ENCODE measurements around the gene RTN4.
"Not testable (repeated sequence)": the region's sequence is repeated elsewhere in the genome, so short reads cannot be mapped to it uniquely, and the experiment has no call there.

RTN4 gene

DNA sequence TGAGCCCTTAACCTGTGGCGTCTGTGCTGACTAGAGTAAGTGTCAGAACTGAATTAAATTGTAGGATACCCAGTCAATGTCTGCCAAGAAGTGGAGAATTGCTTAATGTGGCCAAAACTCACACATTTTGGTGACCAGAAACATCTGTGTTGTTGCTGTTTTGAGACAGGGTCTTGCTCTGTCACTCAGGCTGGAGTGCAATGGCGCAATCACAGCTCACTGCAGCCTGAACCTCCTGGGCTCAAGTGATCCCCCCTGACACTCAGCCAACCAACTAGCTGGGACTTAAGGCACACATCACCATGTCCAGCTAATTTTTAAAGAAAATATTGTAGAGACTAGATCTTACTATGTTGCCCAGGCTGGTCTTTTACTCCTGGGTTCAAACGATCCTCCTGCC, 34.4 kb upstream of the RTN4 start:
- Histone ChIP-seq H3K4me1 (ENCODE audit: insufficient read depth, low read length) (no peaks in the 10 kb centered on the region), H3K36me3 (ENCODE audit: insufficient read depth, low read length) (no peaks in the 10 kb centered on the region), H3K9ac (ENCODE audit: low read depth, low read length) (no peak overlapping the region), H3K9me3 (ENCODE audit: control insufficient read depth, insufficient read depth, low read length) (no peaks in the 10 kb centered on the region)

DNA sequence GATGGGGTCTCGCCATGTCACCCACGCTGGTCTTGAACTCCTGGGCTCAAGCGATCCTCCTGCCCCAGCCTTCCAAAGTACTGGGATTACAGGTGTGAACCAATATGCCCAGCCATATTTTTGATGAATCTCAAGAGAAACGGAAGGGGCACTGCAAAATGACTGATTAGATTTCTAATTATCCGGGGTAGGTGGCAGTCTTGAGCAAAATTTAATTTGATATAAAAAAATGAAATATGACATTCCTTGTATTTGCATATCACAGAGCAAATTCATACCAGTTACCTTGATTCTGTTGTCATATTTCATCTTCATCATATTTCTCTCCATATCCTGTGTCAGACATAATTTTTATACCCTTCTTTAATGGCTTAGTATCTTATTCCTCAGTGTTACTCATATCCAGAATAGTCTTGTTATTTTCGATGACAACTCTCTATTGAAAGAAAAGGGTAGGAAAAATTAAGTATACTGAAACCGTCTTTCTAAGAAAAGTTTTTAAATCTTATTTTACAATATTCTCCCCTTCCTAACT, 30.0 kb upstream of the RTN4 start:
- Histone ChIP-seq H3K36me3 (ENCODE audit: insufficient read depth, low read length) (no peaks in the 10 kb centered on the region), H3K9ac (ENCODE audit: low read depth, low read length) (no peak overlapping the region), H3K9me3 (ENCODE audit: control insufficient read depth, insufficient read depth, low read length) (no peaks in the 10 kb centered on the region), H3K4me1 (ENCODE audit: insufficient read depth, low read length) (no peaks in the 10 kb centered on the region)

DNA sequence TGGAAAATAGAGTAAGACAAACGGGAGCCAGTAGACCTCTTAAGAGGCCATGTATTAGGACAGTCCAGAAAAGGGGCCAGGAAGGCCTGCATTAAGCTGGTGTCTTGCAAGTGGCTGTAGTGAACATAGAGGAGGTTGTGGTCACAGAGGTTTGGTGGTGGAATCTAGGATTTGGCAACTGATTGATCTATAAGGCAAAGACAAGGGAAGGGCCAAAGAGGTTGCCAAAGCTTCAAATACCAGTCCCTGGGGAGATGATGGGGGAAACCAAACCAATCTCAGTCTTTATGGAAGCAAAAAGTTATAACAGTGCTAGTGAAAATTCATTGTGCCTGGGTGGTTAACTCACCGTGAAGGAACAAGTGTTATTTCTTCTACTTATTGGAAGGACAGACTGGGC, 28.7 kb upstream of the RTN4 start:
- H3K4me1 ChIP-seq (ENCODE audit: insufficient read depth, low read length), result no peaks in the 10 kb centered on the region
- H3K9ac ChIP-seq (ENCODE audit: low read depth, low read length), result no peak overlapping the region
- H3K9me3 ChIP-seq (ENCODE audit: control insufficient read depth, insufficient read depth, low read length), result no peaks in the 10 kb centered on the region
- no peaks in the 10 kb centered on the region for H3K36me3 ChIP-seq (ENCODE audit: insufficient read depth, low read length)

DNA sequence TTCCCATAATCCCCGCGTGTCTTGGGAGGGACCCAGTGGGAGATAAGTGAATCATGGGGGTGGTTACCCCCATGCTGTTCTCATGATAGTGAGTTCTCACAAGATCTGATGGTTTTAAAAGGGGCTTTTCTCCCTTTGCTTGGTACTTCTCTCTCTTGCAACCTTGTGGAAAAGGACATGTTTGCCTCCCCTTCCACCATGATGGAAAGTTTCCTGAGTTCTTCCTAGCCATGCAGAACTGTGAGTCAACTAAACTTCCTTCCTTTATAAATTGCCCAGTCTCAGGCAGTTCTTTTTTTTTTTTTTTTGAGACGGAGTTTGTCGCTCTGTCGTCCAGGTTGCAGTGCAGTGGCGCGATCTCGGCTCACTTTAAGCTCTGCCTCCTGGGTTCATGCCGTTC, 26.5 kb upstream of the RTN4 start:
- Histone ChIP-seq H3K36me3 (ENCODE audit: insufficient read depth, low read length) (no peaks in the 10 kb centered on the region), H3K9ac (ENCODE audit: low read depth, low read length) (no peak overlapping the region), H3K4me1 (ENCODE audit: insufficient read depth, low read length) (no peaks in the 10 kb centered on the region), H3K9me3 (ENCODE audit: control insufficient read depth, insufficient read depth, low read length) (no peaks in the 10 kb centered on the region)

DNA sequence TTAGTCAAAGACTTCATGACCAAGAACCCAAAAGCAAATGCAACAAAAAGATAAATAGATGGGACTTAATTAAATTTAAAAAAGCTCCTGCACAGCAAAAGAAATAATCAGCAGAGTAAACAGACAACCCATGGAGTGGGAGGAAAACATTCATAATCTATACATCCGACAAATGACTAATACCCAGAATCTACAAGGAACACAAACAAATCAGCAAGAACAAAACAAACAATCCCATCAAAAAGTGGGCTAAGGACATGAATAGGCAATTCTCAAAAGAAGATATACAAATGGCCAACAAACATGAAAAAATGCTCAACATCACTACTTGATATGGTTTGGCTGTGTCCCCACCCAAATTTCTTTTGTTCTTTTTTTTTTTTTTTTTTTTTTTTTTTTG, 25.8 kb upstream of the RTN4 start:
- H3K9ac ChIP-seq (ENCODE audit: low read depth, low read length); H3K4me1 ChIP-seq (ENCODE audit: insufficient read depth, low read length); H3K36me3 ChIP-seq (ENCODE audit: insufficient read depth, low read length); H3K9me3 ChIP-seq (ENCODE audit: control insufficient read depth, insufficient read depth, low read length): not testable (repeated sequence)

DNA sequence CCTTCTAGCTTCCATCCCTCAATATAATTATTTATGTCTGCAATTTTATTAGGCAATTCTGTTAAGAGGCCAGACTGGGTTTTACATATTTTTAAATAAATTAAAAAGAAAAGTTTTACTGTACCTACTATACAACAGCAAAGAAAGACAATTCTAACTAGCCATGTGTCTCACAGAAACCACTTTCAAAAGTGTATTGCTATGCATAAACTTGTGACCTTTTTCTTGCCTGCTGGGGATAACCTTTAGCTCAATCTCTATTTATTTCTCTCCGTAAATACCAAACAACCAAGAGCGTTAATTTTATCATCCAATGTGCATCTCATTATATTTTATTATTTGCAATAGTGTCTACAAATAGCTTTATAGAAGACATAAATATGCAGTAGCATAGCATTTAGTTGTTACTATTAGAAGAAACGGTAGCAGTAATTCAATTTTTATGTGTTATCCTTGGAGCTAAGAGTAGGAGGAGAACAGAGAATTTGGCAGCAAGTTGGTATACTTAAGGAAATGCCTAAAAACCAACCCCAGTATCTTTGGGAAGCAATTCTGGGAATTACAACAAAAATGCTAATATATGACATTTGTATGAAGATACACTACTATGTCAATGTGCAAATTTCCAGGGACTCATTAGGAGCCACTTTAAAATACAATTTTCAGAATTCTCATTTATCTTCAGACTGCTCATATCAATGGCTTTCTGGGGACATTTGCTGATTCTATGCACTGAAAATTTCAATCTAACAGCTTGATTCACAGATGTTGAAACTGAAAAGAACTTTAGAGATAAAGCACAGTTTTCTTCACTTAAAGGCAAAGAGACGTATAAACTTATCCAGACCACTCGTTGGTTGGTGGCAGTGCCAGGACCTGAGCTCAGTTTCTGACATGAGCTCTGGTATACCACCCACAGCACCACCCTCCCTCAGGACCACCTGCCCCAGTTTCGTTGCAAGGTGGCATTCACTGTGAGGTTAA, 23.0 kb upstream of the RTN4 start:
- no peaks in the 10 kb centered on the region for H3K36me3 ChIP-seq (ENCODE audit: insufficient read depth, low read length)
- H3K9me3 ChIP-seq (ENCODE audit: control insufficient read depth, insufficient read depth, low read length), result no peaks in the 10 kb centered on the region
- H3K4me1 ChIP-seq (ENCODE audit: insufficient read depth, low read length), result no peaks in the 10 kb centered on the region
- no peak overlapping the region for H3K9ac ChIP-seq (ENCODE audit: low read depth, low read length)

DNA sequence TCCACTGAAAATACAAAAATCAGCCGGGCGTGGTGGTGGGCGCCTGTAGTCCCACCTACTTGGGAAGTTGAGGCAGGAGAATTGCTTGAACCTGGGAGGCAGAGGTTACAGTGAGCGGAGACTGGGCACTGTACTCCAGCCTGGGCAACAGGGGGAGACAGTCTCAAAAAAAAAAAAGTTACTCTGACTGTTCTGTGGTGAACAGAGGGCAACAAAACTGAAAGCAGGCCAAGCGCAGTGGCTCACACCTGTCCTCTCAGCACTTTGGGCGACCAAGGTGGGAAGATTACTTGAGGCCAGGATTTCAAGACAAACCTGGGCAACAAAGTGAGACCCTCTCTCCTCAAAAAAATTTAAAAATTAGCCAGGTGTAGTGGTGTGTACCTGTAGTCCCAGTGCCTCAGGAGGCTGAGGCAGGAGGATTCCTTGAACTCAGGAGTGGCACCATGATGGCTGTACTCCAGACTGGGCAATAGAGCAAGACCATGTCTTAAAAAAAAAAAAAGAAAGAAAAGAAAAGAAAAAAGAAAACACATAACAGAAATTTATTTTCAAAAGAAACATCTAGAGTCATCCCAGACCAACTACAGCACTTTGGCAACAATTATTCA, 13.6 kb upstream of the RTN4 start:
- Histone ChIP-seq H3K9ac (ENCODE audit: low read depth, low read length) (no peak overlapping the region), H3K9me3 (ENCODE audit: control insufficient read depth, insufficient read depth, low read length) (no peaks in the 10 kb centered on the region)

DNA sequence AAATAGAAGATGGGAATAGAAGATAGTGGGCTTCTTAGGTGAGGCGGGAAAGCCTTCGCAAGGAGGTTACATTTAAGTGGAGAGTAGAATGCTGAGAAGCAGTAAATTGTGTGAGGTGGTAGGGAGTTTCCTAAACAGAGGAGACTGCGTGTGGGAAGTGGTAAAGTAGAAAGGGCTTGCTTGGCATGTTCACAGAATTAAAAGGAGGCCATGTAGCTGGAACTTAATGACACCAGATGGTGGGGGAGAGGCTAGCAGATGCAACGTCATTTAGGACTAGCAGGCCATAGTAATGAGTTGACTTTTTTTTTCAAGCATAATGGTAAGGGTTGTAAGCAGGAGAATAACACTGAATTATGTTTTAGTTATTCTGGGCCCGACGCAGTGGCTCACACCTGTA, 13.0 kb upstream of the RTN4 start:
- no peak overlapping the region for H3K9ac ChIP-seq (ENCODE audit: low read depth, low read length)
- no peaks in the 10 kb centered on the region; the same call in 1 of the 2 replicates for H3K9me3 ChIP-seq (ENCODE audit: control insufficient read depth, insufficient read depth, low read length)
- no peaks in the 10 kb centered on the region for H3K36me3 ChIP-seq (ENCODE audit: insufficient read depth, low read length)
- H3K4me1 ChIP-seq (ENCODE audit: insufficient read depth, low read length), result no peaks in the 10 kb centered on the region

More for the DNA sequence above, 13.6 kb upstream of the RTN4 start:
- Histone ChIP-seq H3K36me3 (ENCODE audit: insufficient read depth, low read length) (no peaks in the 10 kb centered on the region), H3K4me1 (ENCODE audit: insufficient read depth, low read length) (no peaks in the 10 kb centered on the region)

DNA sequence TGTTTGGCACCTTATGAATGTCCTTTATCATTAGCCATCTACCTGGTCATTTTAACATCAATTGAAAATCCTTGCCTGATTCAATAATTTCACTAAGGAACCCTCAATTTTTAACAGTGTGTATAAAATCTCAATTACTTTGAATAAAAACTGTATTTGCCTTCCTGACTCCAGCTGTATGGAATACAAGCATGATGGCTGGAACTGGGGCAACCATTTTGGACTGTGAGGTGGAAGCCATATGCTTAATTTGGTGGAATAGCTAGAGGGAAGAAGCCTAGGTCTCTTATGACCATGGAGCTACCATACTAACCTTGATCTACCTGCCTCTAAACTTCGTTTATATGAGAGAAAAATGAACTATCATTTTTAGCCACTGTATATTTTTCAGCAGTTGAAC, 12.5 kb upstream of the RTN4 start:
- Histone ChIP-seq H3K4me1 (ENCODE audit: insufficient read depth, low read length) (no peaks in the 10 kb centered on the region), H3K9ac (ENCODE audit: low read depth, low read length) (no peak overlapping the region), H3K9me3 (ENCODE audit: control insufficient read depth, insufficient read depth, low read length) (no peaks in the 10 kb centered on the region; the same call in 1 of the 2 replicates), H3K36me3 (ENCODE audit: insufficient read depth, low read length) (no peaks in the 10 kb centered on the region)

DNA sequence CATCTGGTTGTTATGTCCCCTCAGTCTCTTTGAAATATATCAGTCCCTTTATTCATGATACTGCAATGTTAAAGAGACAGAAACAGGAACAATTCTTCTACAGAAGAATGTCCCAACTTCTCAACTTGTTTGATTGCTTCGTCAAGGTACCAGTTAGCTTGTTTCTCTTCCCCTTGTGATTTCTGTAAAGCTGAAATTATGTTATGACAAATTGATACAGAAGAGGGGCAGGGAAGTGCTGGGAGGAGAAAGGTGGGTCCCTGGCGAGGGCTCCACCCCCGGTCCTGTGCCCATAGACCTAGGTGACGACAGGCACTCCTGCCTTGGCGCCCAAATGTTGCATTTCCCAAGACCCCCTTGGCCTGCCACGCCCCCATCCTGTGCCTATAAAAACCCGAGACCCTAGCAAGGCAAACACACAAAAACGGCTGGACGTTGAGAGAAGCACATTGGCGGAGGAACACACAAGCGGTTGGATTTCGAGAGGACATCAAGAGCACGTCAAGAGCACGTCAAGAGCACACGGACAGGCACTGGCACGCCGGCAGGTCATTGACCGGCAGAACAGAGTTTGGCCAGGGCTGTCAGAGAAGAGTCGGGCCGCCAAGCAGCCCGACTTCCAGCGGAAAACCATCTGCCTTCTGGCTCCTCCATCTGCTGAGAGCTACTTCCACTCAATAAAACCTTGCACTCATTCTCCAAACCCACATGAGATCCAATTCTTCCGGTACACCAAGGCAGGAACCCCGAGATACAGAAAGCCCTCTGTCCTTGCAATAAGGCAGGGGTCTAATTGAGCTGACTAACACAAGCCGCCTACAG, 11.5 kb upstream of the RTN4 start:
- no peaks in the 10 kb centered on the region; the same call in none of the 2 replicates for H3K4me1 ChIP-seq (ENCODE audit: insufficient read depth, low read length)
- H3K9me3 ChIP-seq (ENCODE audit: control insufficient read depth, insufficient read depth, low read length), result no peaks in the 10 kb centered on the region; the same call in 1 of the 2 replicates
- H3K36me3 ChIP-seq (ENCODE audit: insufficient read depth, low read length), result no peaks in the 10 kb centered on the region
- H3K9ac ChIP-seq (ENCODE audit: low read depth, low read length), result no peak overlapping the region

DNA sequence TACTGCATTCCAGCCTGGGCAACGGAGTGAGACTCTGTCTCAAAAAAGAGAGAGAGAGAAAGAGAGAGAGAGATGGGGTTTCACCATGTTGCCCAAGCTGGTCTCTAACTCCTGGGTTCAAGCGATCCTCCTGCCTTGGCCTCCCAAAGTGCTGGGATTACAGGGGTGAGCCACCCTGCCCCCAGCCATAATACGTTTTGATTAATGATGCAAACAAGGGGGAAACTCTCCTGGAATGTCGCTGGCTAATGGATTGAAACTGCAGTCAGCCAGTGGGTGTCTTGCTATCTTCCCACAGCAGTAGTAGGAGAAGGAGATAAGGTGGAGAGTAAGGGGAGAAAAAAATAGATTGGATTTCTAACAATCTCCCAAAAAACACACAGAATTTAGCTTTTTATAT, 9.5 kb upstream of the RTN4 start:
- Histone ChIP-seq H3K36me3 (ENCODE audit: insufficient read depth, low read length) (no peaks in the 10 kb centered on the region), H3K9me3 (ENCODE audit: control insufficient read depth, insufficient read depth, low read length) (no peaks in the 10 kb centered on the region; the same call in 1 of the 2 replicates), H3K9ac (ENCODE audit: low read depth, low read length) (no peak overlapping the region), H3K4me1 (ENCODE audit: insufficient read depth, low read length) (peaks cover 6% of the 10 kb centered on the region)

DNA sequence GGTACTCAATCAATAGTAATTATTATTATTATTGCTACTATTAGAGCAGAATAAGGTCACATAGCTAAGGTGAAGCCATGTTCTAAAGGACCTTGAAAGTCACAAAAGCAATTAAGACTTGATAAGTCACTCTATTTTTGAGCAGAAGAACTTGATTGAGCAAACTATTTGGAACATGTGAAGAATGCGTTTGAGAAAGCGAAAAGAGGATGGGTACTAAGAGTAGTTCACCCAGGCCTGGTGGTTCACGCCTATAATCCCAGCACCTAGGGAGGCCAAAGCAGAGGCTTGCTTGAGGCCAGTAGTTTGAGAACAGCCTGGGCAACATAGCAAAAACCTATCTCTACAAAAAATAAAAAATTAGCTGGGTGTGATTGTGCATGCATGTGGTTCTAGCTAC, 7.2 kb upstream of the RTN4 start:
- Histone ChIP-seq H3K9me3 (ENCODE audit: control insufficient read depth, insufficient read depth, low read length) (no peaks in the 10 kb centered on the region; the same call in 1 of the 2 replicates), H3K36me3 (ENCODE audit: insufficient read depth, low read length) (no peaks in the 10 kb centered on the region)

DNA sequence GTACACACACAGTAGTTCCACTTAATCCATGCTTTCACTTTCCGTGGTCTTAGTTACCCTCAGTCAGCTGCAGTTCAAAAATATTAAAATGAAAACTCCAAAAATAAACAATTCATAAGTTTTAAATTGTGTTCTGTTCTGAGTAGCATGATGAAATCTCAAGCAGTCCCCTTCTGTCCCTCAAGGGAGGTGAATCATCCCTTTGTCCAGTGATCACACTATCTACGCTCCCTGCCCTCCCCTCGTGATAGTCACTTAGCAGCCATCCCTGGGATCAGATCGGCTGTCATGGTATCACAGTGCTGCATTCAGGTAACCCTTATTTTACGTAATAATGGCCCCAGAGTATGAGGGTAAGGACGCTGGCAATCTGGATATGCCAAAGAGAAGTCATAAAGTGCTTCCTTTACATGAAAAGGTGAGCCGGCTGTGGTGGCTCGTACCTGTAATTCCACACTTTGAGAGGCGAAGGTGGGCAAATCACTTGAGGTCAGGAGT, 5.8 kb upstream of the RTN4 start:
- Histone ChIP-seq H3K36me3 (ENCODE audit: insufficient read depth, low read length) (no peaks in the 10 kb centered on the region), H3K9me3 (ENCODE audit: control insufficient read depth, insufficient read depth, low read length) (no peaks in the 10 kb centered on the region; the same call in 1 of the 2 replicates), H3K4me1 (ENCODE audit: insufficient read depth, low read length) (peaks cover 6% of the 10 kb centered on the region), H3K9ac (ENCODE audit: low read depth, low read length) (no peak overlapping the region)

More for the DNA sequence above, 7.2 kb upstream of the RTN4 start:
- Histone ChIP-seq H3K4me1 (ENCODE audit: insufficient read depth, low read length) (peaks cover 6% of the 10 kb centered on the region), H3K9ac (ENCODE audit: low read depth, low read length) (no peak overlapping the region)

Measured in ES-I3 (cell line).